GM12892 (cell line): Measurements from ENCODE around the gene HIP1R.

ENCODE experiments used
- POLR2A ChIP-seq: IDR thresholded peaks from 2 replicates; pipeline ENCODE4 v1.6.1; 2011; ENCODE audit warnings: low read depth, low read length, control low read depth
- POLR2AphosphoS5 ChIP-seq: IDR thresholded peaks from 2 replicates; pipeline ENCODE4 v1.6.1; 2011; ENCODE audit warnings: low read depth, low read length, control low read depth
- TAF1 ChIP-seq: IDR thresholded peaks from 2 replicates; pipeline ENCODE4 v1.6.1; 2011; ENCODE audit warnings: low read depth, mild to moderate bottlenecking, control low read depth, low read length, borderline replicate concordance

DNA sequence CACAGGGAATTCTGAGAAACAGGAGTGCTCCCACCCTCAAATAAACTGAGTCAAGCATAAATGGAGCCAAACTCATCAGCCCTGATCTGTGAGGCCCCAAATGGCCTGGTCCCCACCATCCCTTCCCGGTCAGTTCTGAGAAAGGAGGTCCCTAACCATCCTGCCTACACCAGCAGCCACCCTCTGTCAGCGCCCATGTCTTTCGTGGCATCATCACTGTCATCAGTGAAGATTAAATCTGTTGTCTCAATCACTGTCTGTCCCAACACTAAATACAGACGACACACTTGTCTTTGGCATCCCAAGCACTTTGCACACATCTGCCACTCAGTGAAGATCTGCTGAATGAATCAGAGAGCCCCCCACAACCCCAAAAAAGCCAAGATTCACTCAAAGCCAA lies 38.3 kb downstream of the HIP1R start:
- TF ChIP-seq TAF1 (no peak), POLR2A (no peak), POLR2AphosphoS5 (no peak)
